Effector memory CD4-positive, alpha-beta T cell (primary cell): Measurements from ENCODE around the gene IP6K2.

Source experiments
- DNase-seq, 3 donors: peaks; one replicate each; pipeline ENCODE4 v3.0.0-alpha.2; 2020
- H3K27ac ChIP-seq: 2 replicates; pipeline ENCODE4 v1.7.0; 2013; ENCODE audit warnings: mild to moderate bottlenecking, low read length, moderate library complexity; ENCODE audit not compliant: insufficient read depth, poor library complexity, severe bottlenecking
- H3K27me3 ChIP-seq: replicated peaks from 2 replicates; pipeline ENCODE4 v1.7.0; 2013; ENCODE audit warnings: mild to moderate bottlenecking, low read length; ENCODE audit not compliant: insufficient read depth, control insufficient read depth, poor library complexity, severe bottlenecking
- H3K36me3 ChIP-seq: 2 replicates; pipeline ENCODE4 v1.7.0; 2013; ENCODE audit warnings: mild to moderate bottlenecking, low read length, moderate library complexity; ENCODE audit not compliant: control insufficient read depth, insufficient read depth
- H3K4me1 ChIP-seq: 2 replicates; pipeline ENCODE4 v1.7.0; 2013; ENCODE audit warnings: low read length, mild to moderate bottlenecking; ENCODE audit not compliant: control insufficient read depth, insufficient read depth, poor library complexity, severe bottlenecking
- H3K4me3 ChIP-seq: 2 replicates; pipeline ENCODE4 v1.7.0; 2013; ENCODE audit warnings: low read length, low read depth, mild to moderate bottlenecking; ENCODE audit not compliant: insufficient read depth, poor library complexity, severe bottlenecking
- H3K9me3 ChIP-seq: 2 replicates; pipeline ENCODE4 v1.7.0; 2013; ENCODE audit warnings: mild to moderate bottlenecking, low read length, moderate library complexity; ENCODE audit not compliant: control insufficient read depth

The IP6K2 gene

GRCh38 chr3:48692551-48692950 is 24.5 kb downstream of the IP6K2 start:
- Histone ChIP-seq H3K4me1 (no peaks in the 10 kb centered on the region), H3K4me3 (no peak overlapping the region), H3K27me3 (no peaks in the 10 kb centered on the region), H3K27ac (no peak overlapping the region), H3K9me3 (no peaks in the 10 kb centered on the region), H3K36me3 (peaks cover 72% of the 10 kb centered on the region)
- DNase-seq: no peak

- H3K27me3 ChIP-seq: no peaks in the 10 kb centered on the region
- no peak for DNase-seq
- peaks cover 77% of the 10 kb centered on the region for H3K36me3 ChIP-seq
- H3K27ac ChIP-seq: no peak overlapping the region
- H3K4me3 ChIP-seq: no peak overlapping the region
- no peaks in the 10 kb centered on the region for H3K9me3 ChIP-seq
- peaks cover 6% of the 10 kb centered on the region for H3K4me1 ChIP-seq
These were observed 26.1 kb downstream of the IP6K2 start for GRCh38 chr3:48690846-48691458.

- Histone ChIP-seq H3K9me3 (no peaks in the 10 kb centered on the region), H3K4me1 (peaks cover 11% of the 10 kb centered on the region), H3K4me3 (no peak overlapping the region), H3K27ac (no peak overlapping the region), H3K27me3 (no peaks in the 10 kb centered on the region), H3K36me3 (peaks cover 66% of the 10 kb centered on the region)
- DNase-seq: no peak
These were observed 27.6 kb downstream of the IP6K2 start for GRCh38 chr3:48689384-48689783.

- no peaks in the 10 kb centered on the region for H3K27me3 ChIP-seq
- H3K4me1 ChIP-seq: peaks cover 12% of the 10 kb centered on the region
- peaks cover 59% of the 10 kb centered on the region for H3K36me3 ChIP-seq
- H3K27ac ChIP-seq: no peak overlapping the region
- no peaks in the 10 kb centered on the region for H3K9me3 ChIP-seq
- no peak for DNase-seq
- no peak overlapping the region for H3K4me3 ChIP-seq
These were observed 28.3 kb downstream of the IP6K2 start for GRCh38 chr3:48688737-48689075.

GRCh38 chr3:48688032-48688736 is 28.8 kb downstream of the IP6K2 start:
- Histone ChIP-seq H3K27ac (no peak overlapping the region), H3K4me1 (peaks cover 12% of the 10 kb centered on the region), H3K36me3 (peaks cover 54% of the 10 kb centered on the region), H3K9me3 (no peaks in the 10 kb centered on the region), H3K4me3 (no peak overlapping the region), H3K27me3 (no peaks in the 10 kb centered on the region)
- DNase-seq: no peak

GRCh38 chr3:48687220-48687678 is 29.8 kb downstream of the IP6K2 start:
- DNase-seq: no peak
- H3K27ac ChIP-seq: no peak overlapping the region
- H3K27me3 ChIP-seq: no peaks in the 10 kb centered on the region
- H3K36me3 ChIP-seq: peaks cover 46% of the 10 kb centered on the region
- no peaks in the 10 kb centered on the region for H3K9me3 ChIP-seq
- H3K4me1 ChIP-seq: peaks cover 12% of the 10 kb centered on the region
- no peak overlapping the region for H3K4me3 ChIP-seq

- H3K4me3 ChIP-seq: peak overlapping the region; percentile 79
These were observed 30.3 kb downstream of the IP6K2 start for GRCh38 chr3:48686538-48687219.

GRCh38 chr3:48685603-48686511 is 31.2 kb downstream of the IP6K2 start, which contains the start of gene NCKIPSD:
Gene NCKIPSD, minus strand, starts transcription at chr3:48685915. Its CDS starts 108 bp downstream, at chr3:48685807.
- Histone ChIP-seq H3K36me3 (peaks cover 49% of the 10 kb centered on the region), H3K27me3 (no peaks in the 10 kb centered on the region), H3K27ac (peak within 1 kb of the TSS; percentile 82), H3K4me3 (peak within 1 kb of the TSS; percentile 79), H3K4me1 (peaks cover 12% of the 10 kb centered on the region), H3K9me3 (no peaks in the 10 kb centered on the region)
- DNase-seq: peak; percentile 76 to 83 (median 83)

More at GRCh38 chr3:48686538-48687219, 30.3 kb downstream of the IP6K2 start:
- Histone ChIP-seq H3K27me3 (no peaks in the 10 kb centered on the region), H3K36me3 (peaks cover 47% of the 10 kb centered on the region), H3K27ac (peak overlapping the region; percentile 28), H3K9me3 (no peaks in the 10 kb centered on the region), H3K4me1 (peaks cover 12% of the 10 kb centered on the region)
- no peak for DNase-seq

GRCh38 chr3:48685293-48685602 is 31.8 kb downstream of the IP6K2 start:
- peak overlapping the region; percentile 82 for H3K27ac ChIP-seq

More at GRCh38 chr3:48685293-48685602, 31.8 kb downstream of the IP6K2 start:
- Histone ChIP-seq H3K36me3 (peaks cover 49% of the 10 kb centered on the region), H3K4me1 (peaks cover 12% of the 10 kb centered on the region), H3K9me3 (no peaks in the 10 kb centered on the region), H3K27me3 (no peaks in the 10 kb centered on the region), H3K4me3 (peak overlapping the region; percentile 79)
- DNase-seq: no peak
